Stimulated activated CD8-positive, alpha-beta memory T cell treated with anti-CD3 and anti-CD28 coated beads, Interleukin-4, amount 100 ng/mL, for 48 hours (primary cell): ENCODE measurements around the gene ECHS1.
"Not testable (repeated sequence)": the region's sequence is repeated elsewhere in the genome, so short reads cannot be mapped to it uniquely, and the experiment has no call there.

Source experiments
- DNase-seq: peaks from one replicate; pipeline ENCODE4 v3.0.0-alpha.2; 2020

The ECHS1 gene

DNA sequence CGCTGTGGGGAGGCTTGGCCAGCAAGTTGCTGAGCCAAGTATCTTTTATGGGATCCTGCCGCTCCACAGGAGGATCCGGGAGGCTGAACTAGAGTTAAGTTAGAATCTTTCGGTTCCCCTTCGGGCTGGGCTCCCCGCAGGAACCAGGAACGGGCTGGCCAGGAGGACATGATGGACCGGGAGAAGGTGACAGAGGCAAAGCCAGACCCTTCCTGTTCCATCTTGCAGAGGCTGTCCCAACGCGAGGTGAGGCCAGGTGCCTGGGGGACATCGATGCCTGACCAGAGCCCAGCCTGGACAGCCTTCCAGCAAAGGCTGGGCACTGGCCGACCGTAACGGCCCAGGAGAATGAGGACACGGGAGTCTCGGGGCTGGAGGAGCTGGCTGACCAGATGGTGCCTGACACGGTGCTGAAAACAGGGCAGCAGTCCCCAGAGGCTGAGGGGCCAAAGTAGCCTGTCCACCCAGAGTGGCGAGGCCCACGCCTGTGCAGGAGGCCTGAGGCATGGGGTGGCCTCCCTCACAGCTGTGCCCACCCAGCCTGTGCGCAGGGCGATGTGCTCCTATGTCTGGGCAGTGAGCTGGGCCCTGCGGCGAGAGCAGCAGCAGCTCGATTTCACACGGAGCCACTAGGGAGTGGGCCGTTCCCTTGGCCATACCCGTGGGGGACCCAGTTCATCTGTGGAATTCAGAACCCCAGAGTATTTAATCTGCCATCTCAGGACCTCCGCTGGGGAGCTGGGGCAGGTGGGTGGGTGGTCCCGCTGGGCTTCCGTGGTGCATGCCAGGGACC is 4.1 kb upstream of the ECHS1 start:
- DNase-seq, result no peak

DNA sequence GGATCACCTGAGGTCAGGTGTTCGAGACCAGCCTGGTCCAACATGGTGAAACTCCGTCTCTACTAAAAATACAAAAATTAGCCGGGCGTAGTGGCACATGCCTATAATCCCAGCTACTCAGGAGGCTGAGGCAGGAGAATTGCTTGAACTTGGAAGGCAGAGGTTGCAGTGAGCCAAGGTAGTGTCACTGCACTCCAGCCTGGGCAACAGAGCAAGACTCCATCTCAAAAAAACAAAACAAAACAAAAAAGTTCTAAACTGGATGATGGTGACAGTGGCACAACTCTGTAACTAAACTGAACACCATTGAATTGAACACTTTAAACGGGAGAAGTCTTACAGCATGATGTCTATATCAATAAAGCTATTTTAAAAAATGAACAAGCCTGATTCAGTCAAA is 3.0 kb upstream of the ECHS1 start:
- DNase-seq, result not testable (repeated sequence)

DNA sequence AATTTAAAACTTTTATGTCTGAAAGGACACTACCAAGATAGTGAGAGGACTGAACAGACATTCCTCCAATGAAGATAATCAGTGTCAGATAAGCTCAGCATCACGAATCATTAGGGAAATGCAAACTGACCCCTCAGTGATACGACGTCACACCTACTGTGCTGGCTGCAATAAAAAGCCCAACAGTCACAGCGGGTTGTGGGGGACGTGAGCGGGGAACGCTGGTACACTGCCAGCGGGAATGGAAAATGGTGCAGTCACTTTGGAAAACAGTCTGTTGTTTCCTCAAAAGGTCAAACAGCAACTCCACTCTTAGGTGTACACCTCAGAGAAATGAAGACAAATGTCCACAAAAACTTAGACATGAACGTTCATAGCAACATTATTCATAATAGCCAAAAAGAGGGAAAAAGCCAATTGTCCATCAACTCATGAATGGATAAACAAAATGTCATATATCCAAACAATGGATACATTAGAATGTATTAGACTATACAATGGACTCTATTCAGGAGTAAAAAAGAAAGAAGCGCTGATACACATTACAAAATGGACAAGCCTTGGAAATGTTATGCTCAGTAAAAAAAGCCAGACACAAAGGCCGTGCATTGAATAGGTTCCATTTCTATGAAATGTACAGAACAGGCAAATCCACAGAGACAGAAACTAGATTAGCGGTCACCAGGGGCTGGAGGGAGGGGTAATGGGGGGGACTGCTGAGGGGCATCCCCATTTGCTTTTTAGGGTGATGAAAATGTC is 2.4 kb upstream of the ECHS1 start:
- DNase-seq, result no peak

DNA sequence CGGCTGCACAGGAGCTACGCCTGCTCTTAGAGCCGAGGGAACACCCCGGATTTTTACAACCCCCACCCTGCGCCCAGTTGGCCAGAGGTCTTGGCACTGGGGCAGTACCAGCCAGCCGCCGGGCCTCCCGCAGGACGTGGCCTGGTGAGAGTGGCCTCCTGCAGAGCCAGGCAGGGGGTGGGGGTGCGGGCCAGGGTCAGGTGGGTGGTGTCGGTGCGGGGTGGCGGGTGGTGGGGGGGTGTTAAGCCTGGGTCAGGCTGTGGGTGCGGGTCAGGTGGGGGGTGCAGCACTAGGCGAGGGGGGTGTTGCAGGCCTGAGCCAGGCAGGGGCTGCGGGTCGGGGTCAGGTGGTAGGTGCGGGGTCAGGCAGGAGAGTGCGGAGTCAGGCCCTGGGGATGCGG is 647 bp downstream of the ECHS1 start:
- no peak for DNase-seq

DNA sequence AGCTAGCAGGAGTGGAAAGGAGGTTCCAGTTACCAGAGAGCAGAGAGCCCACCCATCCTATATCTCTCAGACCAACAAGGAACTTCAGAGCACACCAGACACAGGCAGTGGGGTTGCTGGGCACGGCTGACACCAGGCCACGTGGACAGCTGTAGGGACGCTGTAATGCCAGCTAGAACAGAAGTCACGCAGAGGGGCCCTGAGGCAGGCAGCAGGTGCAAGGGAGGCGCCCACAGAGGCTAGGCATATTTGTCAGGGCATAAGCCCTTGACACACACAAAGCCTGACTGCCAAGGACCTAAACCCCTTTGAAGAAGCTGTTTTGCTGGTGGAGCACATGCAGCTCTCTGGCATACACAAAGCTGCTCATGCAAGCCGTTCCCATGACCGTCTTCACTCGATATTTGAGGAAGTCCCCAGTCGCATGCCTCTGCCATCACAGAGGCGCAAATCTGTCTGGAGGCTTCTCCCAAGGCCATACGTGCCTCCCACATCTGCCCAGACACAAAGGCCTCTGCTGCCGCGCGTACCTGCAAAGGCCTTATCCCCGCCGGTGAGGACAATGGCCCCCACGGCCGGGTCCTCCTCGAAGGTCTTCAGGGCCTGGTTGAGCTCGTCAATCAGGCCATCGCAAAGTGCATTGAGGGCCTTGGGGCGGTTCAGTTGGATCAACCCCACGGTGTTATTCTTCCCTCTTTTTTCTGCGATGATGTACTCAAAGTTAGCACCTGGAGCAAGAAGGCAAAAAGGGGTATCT is 2.9 kb downstream of the ECHS1 start:
- DNase-seq, result no peak

DNA sequence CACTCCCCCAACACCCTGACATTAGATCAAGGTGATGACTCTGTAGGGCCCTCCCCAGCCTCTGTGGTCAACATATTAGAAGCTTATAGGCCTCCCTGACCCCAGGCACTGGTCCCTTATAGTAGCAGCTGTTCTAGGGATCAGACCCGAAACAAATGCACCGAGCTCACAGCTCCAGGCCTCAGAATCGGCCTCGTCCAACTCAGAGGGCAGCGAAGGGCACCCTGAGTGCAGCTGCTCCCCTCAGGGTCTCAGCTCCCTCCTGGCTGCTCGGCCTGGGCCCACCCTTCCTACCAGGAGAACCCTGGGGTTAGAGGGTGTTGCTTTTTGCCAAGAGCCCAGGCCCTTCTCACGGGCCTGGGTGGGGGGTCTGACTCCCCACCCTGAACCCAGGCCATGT is 5.0 kb downstream of the ECHS1 start:
- no peak for DNase-seq

DNA sequence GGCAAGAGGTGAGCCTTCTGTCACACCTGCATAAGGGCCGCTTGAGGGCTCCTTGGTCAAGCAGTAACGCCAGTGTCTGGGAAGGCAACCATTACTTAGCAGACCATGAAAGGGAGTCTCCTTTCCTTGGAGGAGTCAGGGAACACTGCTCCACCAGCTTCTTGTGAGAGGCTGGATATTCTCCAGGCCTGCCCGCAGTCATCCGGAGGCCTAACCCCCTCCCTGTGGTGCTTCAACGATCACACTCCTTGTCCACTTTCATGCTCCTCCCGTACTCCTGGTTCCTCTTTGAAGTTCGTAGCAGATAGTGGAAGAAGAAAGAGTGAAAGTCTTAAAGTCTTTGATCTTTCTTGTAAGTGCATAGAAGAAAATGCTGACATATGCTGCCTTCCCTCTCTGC is 5.7 kb downstream of the ECHS1 start:
- not testable (repeated sequence) for DNase-seq

DNA sequence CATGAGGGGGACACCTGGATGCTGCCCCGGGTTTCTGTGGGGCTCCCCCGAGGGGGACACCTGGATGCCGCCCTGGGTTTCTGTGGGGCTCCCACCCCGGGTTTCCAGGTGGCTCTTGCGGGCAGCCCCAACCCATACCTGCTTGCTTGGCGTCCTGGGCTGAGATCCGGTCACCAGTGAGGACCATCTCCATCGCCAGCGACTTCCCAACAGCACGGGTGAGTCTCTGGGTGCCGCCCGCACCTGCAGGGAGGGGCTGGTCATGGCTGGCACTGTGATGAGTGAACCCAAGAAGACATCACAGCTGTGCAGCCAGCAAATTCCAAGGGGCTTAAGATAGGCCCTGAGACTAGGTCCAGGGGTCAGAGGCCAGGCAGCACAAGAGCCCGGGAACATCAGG is 6.4 kb downstream of the ECHS1 start:
- DNase-seq, result no peak

DNA sequence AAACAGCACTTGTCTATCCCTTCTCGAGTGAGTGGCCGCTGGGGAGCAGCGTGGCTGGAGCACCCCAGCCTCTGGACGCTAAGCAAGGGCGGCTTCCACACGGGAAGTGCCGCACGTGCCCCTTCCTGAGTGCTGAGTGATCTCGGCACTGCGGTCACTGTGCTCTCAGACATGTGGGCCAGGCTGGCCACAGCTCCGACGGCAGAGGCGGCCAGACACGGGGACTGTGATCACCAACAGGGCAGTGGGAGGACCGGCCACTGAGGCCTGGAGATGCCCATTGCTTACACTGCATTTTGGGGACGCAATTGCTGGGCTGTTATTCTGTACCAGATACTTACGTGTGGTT is 7.0 kb downstream of the ECHS1 start:
- DNase-seq, result no peak

DNA sequence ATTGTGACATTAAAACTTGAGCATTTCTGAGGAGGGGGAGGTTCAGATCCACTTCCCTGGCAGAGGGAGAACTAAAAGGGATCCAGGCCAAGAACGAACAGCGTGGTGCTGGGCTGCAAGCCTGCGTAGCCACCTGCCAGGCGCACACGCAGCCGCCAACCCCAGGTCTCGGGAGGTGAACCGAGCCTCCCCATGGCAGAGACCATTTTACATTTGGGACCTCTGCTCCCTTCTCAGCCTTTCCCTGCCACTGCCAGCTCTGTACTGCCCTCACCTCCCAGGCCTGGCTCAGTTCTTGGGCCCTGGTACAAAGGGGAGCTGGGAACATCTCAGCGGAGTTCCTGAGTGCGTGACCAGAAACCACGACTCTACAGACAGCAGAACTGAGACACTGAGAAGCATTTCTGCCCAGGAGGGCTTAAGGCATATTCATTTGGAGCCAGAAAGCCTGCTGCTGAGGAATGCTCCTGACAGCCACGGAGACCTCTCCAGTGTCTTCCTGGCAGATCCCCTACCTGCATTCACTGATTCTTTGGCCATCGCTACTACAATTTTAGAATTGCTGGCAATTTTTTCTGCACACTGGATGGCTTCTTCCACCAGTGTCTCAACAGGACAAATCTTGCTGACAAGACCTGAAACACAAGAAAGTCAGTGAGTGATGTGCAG is 7.6 kb downstream of the ECHS1 start:
- DNase-seq, result no peak

DNA sequence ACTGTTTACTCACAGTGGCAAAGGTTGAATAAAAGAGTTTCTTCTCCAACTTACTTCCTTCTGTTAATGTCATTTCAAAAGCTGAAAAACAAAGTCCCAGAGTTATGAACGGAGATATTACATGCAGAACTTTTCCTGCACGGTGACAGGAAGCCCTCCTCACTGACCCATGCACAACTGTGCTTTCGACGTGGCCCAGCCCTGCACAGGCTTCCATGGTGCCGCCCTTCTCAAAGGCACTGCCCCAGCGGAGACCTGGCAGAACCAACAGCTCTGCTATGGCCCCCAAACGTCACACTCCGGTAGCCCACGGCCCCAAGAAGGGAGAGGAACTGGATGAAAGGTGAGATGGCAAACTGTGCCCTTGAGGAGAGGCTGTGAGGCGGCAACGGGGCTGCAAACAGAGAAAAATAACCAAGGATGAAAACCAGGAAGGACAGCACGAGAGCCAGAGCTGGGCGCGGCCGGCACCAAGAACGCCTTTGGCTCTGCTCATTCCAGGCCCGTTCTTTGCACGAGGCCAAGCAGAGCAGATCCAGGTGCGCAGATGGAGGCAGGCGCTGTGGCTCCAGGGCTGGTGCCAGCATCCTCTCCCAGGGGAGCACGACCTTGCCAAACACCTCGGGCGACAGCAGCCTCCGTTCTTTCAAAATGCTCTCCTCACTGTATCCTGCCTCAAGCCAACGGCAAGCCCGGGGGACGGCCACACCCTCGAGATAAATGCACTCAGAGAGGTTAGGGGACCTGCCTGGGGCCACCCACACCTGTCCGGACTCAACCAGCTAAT is 8.3 kb downstream of the ECHS1 start:
- no peak for DNase-seq

DNA sequence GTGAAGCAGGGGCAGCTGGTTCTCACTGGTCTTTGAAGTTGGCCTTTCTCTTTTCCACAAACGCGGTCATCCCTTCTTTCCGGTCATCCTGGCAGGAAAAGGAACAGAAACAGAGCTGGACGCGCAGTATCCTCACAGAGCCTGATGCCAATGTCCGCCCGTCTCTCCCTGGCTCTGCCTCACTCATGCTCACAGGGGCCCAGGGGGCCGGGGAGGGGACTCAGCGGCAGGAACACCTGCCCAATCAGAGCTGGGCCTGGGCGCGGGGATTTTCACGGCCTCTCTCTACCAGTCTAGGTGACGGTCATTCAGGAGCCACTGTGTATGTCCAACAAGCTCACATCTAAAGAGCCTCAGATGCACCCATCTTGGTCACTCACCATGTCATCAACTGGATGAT is 10.3 kb downstream of the ECHS1 start:
- DNase-seq, result no peak

DNA sequence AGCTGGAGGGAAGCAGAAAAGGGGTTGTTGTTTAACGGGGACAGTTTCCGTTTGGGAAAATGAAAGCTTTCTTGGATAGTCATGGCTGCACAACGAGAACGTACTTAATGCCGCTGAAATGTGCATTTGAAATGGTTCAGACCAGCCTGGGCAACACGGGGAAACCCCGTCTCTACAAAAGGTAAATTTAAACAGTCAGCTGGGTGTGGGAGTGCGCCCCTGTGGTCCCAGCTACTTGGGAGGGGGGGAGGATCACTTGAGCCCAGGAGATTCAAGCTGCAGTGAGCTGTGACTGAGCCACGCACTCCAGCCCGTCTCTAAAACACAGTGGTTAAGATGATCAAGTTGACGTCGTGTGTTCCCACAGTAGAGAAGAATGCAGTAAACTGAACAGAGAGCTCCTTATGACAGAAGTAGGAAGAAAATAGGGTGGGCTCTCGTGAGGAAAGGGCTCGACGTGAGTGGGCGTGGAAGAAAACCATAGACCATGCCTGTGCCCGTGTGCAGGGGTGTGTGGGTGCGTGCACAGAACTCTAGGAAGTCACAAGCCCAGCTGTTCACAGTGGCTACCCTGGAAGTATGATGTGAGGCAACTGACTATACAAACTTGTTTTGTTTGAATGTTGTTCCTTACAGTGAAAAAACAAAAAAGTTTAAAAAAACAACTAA is 11.2 kb downstream of the ECHS1 start:
- DNase-seq, result no peak

DNA sequence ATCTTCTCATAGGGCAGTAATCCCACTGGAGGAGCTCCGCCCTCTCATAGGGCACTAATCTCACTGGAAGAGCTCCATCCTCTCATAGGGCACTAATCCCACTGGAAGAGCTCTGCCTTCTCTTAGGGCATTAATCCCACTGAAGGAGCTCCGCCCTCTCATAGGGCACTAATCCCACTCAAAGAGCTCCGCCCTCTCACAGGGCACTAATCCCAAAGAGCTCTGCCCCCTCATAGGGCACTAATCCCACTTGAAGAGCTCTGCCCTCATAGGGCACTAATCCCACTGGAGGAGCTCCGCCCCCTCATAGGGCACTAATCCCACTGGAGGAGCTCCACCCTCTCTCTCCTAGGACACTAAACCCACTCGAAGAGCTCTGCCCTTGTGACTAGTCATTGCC is 11.9 kb downstream of the ECHS1 start:
- DNase-seq, result no peak

DNA sequence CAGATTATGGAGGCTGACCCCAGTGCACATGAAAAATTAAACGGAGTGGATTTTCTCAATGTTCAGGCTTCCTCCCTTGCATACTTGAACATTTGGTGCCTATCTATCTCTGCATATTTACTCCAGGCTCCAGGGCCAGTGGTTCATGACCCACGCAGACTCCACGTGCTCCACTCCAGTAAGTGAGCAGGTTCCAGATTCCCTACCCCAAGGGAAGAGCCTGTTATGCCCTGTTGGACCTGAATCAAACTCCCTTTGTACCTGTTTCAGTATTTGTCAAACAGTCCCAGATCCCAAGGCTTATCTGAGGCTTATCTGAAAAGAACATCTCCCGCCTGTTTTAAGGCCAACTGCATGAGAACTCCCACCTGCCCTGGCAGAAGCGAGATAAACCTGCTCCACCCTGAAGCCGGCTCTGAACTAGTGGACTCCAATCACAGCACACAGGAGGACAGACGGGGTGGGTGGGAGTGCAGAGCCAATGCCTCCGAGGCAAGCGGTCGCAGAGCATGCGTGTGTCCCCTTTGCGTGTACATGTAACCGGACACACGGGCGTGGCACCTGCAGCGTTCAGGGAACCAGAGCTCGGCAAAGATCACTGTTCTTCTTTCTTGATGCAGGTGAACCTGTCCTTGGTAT is 13.1 kb downstream of the ECHS1 start:
- no peak for DNase-seq

DNA sequence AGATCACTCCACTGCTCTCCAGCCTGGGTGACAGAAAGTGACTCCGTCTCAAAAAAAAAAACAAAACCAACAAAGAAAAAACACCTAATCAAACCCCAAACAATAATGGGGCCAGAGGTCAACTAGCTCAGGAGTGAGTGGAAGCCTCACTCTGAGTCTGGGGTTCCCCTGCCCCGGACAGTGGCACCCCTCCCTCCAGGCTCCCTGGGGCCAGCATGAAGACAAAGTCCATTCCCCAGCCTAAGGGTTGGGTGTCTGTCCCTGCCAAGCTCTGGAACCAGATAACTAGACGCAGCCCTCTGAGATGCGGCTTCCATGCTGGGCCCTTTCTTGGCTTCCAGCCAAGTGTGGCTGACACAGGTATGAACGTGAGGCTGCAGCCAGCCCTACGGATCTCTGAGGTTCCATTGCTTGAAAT is 13.6 kb downstream of the ECHS1 start:
- DNase-seq, result no peak

DNA sequence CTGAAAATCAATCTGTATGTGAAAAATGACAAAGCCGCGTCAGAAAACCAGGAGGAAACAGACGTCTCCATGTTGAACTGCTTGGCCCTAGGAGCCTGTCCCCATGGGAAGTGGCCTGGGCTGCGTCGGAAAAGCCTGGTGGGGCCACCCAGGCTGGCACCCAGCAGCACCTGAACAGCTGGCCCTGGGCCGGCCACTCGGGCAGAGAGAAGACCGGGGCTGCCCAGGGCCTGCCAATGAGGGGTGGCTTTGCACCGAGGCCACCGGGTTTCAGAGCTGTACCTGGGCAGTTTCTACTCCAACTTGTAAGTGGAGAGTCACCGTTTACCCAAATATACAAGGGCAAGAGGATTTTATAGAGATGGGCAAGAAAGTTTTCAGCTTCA is 14.2 kb downstream of the ECHS1 start:
- DNase-seq, result no peak

DNA sequence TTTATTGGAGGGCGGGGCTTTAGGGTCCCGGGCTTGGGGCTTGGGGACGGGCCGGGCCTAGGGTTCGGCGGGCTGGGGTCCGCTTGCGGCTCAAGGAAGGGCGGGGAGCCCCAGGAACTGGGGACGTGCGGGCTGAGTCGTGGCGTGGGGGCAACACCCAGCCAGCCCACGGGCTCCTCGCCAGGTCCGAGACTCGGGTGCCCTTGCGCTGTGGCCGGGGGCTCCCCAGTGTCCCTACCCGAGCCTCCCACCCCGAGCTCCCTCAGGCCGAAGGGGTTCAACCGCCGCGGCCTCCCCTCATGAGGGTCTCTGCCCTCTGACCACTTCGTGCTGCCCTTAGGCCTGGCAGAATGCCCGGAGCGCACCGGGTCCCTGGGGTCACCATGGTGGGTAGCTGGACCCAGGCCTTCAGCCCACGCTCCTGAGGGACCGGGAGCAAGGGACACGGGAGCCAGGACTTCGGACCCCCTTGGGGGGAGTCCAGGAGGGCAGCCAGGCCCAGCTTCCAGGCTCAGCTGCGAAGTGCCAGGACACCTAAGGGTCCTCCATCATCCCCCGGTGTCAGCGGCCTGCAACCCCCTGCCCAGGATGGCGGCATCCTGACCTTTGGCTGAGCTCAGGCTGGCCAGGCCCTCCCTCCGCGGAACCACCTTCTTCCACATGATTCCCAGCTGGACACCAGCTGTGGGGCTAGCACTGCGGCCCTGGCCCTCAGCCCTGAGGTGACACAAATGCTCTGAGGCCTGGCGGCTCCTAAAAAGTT is 14.8 kb downstream of the ECHS1 start:
- DNase-seq, result no peak

DNA sequence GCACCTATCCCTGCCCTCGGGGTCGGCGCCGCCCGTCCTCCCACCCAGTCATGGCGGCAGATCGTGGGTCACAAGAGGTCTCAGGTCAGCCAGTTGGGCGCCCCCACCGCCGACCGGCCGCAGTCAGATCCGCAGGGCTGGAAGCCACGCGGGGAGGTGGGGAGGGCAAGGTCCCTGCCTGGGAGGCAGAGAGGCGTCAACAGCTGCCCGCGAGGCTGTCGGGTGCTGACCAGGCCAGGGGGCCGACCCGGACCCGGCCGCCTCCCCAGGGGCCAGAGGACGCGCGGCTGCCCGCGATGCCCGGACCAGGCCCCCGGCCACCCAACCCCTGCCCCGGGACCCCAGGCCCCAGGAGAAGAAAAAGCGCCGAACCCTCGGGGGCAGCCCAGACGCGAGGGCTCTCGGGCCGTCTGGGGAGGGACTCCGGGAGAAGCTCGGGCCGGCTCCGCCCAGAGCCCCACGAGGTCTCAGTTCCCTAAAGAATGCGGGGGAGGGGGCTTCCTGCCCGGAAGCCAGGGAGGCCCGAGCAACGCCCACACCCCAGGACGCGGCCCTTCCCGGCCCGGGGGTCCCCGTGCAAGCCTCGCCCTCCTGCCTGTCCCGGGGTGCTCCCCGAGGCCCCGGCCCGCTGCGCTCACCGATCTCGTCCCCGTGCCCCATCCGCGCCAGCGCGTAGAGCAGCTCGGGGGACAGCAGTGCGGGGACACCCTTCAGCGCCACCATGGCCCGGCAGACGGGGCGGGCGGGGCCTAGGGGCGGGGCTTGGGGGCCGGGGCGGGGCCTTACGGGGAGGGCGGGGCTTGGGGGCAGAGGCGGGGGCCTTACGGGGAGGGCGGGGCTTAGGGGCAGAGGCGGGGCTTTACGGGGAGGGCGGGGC is 15.6 kb downstream of the ECHS1 start, which contains the start of gene FUOM:
Gene FUOM, minus strand, starts transcription at position 735 of the 877 bp plus-strand sequence. Its CDS starts 12 bp downstream, at position 723.
- peak; percentile 80 for DNase-seq
